Measurements from ENCODE around the gene ATOH8.
A peak's percentile ranks its signal among the peaks of the same experiment; 100 is the strongest.
"Not testable (repeated sequence)": the region's sequence is repeated elsewhere in the genome, so short reads cannot be mapped to it uniquely, and the experiment has no call there.

ATOH8 gene

GRCh38 chr2:85804583-85804982 lies 50.8 kb downstream of the ATOH8 start:
- DNase-seq = no peak

GRCh38 chr2:85806358-85807118 lies 52.7 kb downstream of the ATOH8 start:
- DNase-seq = no peak

GRCh38 chr2:85807756-85808155 lies 54.0 kb downstream of the ATOH8 start:
- no peak for DNase-seq

DNA sequence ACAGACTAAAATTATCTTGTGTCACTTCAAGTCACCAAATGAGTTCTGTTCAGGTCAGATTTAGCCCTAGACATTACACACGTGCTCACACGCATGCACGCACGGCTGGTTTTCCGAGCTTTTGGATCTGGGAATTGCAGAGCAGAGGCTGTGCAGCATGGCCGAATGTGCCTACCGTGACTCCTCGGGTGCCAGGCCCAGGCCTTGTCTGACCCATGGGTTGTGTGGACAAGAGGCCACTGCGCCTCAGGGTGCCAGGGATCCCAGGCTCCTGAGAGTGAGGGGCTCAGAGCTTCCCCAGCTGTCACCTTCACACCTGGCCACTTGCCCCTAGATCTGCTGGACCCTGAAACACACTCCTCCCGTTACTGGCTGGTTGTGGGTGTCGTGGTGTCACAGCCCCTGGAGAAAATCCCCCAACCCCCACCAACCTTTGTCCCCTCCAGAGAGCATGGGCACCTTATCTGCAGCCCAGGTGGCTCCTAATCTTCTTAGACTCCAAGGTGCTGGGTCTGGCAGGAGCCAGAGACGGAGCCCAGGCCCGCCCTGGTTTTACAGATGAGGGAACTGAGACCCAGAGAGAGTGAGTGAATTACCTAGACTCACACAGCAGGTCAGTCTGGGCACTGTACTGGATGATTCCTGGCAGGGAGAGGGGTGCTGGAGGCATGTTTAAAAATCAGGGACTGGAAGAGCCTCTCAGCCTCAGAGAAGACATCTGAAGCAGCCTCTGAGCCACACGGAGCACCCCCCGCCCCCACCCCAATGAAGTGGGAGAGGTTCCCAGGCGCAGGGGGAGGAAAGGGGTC lies 56.8 kb downstream of the ATOH8 start:
- DNase-seq = no peak

GRCh38 chr2:85811180-85812093 lies 57.6 kb downstream of the ATOH8 start:
- no peak for DNase-seq

DNA sequence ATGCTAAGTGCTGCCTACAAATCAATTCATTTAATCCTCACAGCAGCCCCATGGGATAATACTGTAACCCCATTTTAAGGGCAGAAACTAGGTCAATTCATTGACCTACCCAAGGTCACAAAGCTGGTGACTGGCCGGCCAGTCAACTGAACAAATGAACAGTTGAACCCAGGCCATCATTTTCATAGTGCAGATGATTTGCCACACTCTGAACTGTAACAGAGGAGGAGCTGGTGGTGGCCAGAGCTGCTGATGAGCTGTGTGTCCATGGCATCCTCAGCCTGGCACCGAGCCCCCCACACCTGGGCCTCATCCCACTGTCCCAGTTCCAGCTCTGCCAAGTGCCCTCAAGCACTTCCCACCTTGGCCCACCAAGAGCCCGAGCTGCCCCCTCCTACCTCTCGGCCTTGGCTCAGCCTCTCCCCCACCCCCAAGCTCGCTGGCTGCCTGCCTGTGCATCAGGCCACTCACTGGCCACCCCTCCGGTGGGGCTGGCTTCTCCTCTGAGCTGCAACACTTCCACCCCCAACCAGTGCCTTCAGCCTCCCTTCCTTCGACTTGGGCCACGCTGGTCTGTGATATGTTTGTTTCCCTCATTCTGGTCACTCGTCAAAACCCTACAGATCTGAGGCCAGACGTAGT lies 58.4 kb downstream of the ATOH8 start:
- DNase-seq = no peak

DNA sequence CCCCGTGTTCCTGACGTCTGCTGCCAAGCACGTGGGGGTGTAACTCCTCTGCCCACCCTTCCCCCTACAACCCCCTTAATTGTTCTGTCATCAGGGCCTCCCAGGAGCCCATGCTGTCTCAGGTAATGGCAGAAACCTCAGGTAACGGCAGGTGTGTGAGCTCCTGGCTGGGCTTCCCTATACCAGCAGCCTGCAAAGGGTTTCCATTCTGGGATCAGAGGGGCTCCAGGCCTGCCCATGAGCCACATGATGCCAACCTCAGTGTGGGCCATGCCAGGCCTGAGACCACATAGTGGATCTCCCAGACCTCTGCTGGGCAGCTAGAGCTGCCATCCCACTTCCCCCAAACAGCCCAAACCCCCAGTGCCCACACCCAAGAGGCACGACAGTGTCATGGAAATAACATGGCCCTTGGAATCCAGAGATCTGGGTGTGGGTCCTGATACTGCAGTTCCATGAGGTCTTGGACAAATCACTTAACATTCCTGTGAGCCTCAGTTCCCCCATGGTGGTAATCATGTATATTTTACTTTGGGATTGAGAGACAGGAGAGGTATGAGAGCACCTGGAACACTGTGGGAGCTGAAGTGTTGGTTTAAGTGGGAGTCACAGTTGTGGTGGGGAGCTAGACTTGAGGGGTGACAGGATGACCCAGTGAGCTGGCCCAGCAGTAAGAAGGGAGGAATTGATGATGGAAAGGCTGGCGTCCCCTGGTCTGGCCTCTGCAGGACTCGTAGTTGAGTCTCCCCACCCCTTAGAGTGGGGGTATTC lies 59.6 kb downstream of the ATOH8 start:
- DNase-seq = no peak

- DNase-seq = peak; percentile 48 to 82
Measured at GRCh38 chr2:85813982-85814801, 60.4 kb downstream of the ATOH8 start.

- DNase-seq = no peak
Measured at GRCh38 chr2:85814802-85815550, 61.2 kb downstream of the ATOH8 start.

DNA sequence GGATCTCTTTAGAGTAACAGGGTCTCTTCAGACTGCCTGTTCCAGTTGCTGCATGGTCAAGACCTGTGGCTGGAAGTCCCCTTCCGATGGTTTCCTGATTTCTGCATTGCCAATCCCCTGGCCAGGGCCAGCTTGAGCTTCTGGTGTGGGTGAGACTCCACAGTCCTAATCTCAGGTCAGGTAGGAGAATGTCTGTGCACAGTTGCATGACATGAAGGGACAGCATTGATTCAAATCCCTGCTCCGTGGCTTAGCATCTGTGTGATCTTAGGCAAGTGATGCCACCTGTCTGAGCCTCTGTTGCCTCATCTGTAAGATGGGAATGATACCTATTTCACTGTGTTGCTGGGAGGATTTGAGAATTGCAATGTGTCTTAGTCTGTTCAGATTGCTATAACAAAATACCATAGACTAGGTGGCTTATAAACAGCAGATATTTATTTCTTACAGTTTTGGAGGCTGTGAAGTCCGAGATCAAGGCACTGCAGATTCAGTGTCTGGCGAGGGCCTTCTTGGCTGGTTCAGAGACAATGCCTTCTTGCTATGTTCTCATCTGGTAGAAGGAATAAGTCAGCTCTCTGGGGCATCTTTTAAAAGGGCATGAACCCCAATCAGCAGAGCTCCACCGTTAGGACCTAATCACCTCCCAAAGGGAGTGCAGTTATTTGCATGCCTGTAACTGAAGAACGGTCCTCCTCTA lies 66.2 kb downstream of the ATOH8 start:
- no peak for DNase-seq

DNA sequence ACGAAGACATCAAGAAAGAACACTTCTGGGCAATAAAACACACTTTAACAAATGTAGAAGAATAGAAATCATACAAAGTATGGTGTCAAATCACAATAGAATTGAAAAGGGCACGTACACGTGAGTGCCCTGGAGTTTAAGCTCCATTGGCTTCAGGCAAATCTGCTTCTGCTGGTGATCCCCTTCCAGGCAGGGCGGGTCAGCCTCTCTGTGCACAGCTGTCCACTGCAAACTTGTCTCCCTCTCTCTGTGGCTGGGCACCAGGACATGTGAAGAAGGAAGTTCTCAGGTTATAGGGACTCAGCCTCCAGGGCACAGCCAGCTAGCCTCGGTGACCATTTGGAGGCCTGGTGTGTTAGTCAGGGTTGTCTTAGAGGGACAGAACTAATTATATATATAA lies 69.0 kb downstream of the ATOH8 start:
- DNase-seq = no peak

- no peak for DNase-seq
Measured at GRCh38 chr2:85823951-85824350, 70.2 kb downstream of the ATOH8 start.

DNA sequence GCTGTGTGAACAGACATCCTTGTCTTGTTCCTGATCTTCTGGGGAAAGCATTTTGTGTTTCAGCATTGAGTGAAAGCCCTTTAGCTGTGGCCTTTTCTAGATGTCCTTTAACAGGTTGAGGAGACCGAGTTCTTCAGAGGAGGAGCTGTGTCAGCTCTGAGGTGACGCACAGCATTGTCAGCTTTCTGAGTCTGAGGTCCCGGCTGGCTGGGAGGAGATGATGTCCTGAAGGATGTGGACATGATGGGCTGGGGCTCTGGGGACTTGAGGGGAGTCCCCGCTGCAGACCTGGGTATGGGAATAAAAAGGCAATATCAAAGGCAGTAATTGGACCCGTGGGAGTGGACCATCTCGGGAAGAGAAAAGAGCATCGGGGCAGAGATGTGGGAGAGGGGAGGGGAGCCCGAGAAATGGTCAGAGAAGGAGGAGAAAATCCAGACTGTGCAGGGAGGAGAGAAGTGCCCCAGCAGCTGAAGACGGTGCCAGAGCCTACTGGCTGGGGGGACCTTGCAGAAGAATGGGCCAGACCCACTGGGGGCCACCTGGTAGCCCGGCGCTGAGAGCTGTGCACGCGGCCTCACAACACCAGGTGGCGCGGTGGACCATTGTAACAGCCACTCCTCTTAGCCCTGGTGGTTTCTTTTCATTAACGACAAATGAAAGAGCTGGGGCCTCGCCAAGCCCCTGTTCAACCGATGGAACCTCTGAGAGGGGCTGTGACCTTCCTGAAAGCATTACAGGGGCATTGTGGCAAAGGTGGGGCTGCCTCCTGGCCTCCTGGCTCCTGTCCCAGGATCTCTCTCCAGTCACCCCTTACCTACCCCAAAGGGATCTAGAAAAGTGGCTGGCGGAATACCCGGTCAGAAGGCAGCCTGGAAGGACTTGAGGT lies 73.4 kb downstream of the ATOH8 start:
- peak; percentile 7 to 48 for DNase-seq

DNA sequence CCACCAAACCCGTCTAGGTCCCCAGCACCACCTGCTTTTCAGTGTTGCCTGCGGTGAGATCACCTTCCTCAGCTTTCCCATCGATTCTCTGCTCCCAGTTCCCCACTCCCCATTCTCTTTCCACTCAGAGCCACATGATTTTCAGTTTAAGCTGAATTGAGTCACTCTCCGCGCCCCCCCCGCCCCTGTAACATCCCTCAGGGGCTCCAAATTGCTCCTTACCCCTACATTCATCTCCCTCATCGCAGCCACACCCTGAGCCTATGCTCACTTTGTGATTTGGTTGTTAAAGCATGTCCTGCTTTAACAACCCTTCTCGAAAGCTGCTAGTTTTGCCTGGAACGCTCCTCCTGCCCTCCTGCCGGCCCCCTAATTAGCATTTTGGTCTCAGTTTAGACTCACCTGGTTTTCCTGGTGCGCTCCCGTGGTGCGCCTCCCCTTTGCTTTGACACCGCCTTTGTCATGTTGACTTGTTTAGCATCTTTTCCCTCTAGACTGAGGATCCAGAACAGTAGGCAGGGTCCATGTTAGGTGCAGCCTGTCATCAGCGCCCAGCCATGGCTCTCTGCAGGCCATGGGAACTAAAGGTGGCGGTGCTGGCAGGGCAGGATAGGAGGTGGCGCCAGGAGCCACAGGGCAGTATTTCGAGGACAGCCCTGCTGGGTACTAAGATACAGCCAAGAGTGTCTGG lies 74.2 kb downstream of the ATOH8 start:
- no peak for DNase-seq

GRCh38 chr2:85828725-85829124 lies 74.9 kb downstream of the ATOH8 start:
- DNase-seq = no peak

GRCh38 chr2:85829394-85829793 lies 75.6 kb downstream of the ATOH8 start:
- DNase-seq = not testable (repeated sequence)

- DNase-seq = no peak
Measured at GRCh38 chr2:85830645-85831044, 76.9 kb downstream of the ATOH8 start.

DNA sequence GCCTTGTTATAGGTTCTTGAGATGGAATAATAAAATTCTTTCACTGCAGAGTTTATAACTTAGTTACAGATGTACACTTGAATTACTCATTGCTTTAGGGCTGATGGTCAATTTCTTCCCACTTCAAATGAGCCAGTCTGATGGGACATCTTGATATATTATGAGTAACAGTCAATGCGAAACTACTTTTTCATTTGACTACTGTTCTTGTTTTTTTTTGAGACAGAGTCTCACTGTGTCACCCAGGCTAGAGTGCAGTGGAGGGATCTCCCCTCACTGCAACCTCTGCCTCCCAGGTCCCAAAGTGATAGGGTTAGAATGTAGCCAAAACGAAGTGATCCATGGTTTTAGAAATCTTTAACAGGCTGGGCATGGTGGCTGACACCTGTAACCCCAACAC lies 77.9 kb downstream of the ATOH8 start:
- no peak for DNase-seq

All from NCI-H187 (cell line).